ENCODE results near the gene SLC35F1.

SLC35F1 gene

DNA sequence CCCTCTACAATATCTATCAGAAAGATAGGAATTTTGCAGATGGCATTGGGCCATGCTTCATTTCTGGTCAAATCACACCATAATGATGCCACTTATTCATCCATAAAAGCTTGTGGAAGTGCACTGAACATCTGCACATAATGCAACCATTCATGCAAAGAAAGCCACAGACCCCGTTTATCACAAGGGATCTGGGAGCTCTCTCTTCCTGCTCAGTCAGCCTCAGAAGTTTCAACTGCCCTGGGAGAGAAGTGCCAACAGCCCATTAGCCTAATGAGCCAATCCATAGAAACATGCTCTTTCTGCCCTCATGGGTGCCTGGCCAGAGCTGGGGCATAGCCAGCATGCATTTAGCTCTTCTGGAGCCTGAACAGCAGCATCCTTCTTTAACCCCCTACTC is 85.8 kb downstream of the SLC35F1 start:
- Histone ChIP-seq H3K9me3 (ENCODE audit: severe bottlenecking) (no peaks in the 10 kb centered on the region), H3K36me3 (ENCODE audit: low read depth) (no peaks in the 10 kb centered on the region), H3K4me3 (ENCODE audit: severe bottlenecking) (no peak overlapping the region), H3K27me3 (ENCODE audit: insufficient read depth, poor library complexity, severe bottlenecking) (no peaks in the 10 kb centered on the region), H3K27ac (ENCODE audit: poor library complexity, severe bottlenecking) (no peak overlapping the region), H3K4me1 (ENCODE audit: insufficient read depth, poor library complexity, severe bottlenecking) (no peaks in the 10 kb centered on the region)
- DNase-seq (ENCODE audit: low spot score), result no peak
- TF ChIP-seq CTCF (IDR thresholded peaks at IDR 0.05; ENCODE audit: poor library complexity, severe bottlenecking), result no peak
- no peak for ATAC-seq (ENCODE audit: low read depth)

- Histone ChIP-seq H3K27me3 (ENCODE audit: insufficient read depth, poor library complexity, severe bottlenecking) (no peaks in the 10 kb centered on the region), H3K4me1 (ENCODE audit: insufficient read depth, poor library complexity, severe bottlenecking) (no peaks in the 10 kb centered on the region), H3K9me3 (ENCODE audit: severe bottlenecking) (no peaks in the 10 kb centered on the region), H3K36me3 (ENCODE audit: low read depth) (no peaks in the 10 kb centered on the region), H3K27ac (ENCODE audit: poor library complexity, severe bottlenecking) (no peak overlapping the region), H3K4me3 (ENCODE audit: severe bottlenecking) (no peak overlapping the region)
- TF ChIP-seq CTCF (IDR thresholded peaks at IDR 0.05; ENCODE audit: poor library complexity, severe bottlenecking), result no peak
- DNase-seq (ENCODE audit: low spot score), result no peak
- ATAC-seq (ENCODE audit: low read depth), result no peak
Observed at GRCh38 chr6:118012944-118013343, 105.9 kb downstream of the SLC35F1 start.

- no peaks in the 10 kb centered on the region for H3K36me3 ChIP-seq (ENCODE audit: low read depth)
- H3K4me3 ChIP-seq (ENCODE audit: severe bottlenecking), result no peak overlapping the region
- no peak overlapping the region for H3K27ac ChIP-seq (ENCODE audit: poor library complexity, severe bottlenecking)
- no peaks in the 10 kb centered on the region for H3K9me3 ChIP-seq (ENCODE audit: severe bottlenecking)
- no peak for TF ChIP-seq CTCF (IDR thresholded peaks at IDR 0.05; ENCODE audit: poor library complexity, severe bottlenecking)
- ATAC-seq (ENCODE audit: low read depth), result no peak
- peaks cover 9% of the 10 kb centered on the region for H3K27me3 ChIP-seq (ENCODE audit: insufficient read depth, poor library complexity, severe bottlenecking)
- no peak for DNase-seq (ENCODE audit: low spot score)
- H3K4me1 ChIP-seq (ENCODE audit: insufficient read depth, poor library complexity, severe bottlenecking), result no peaks in the 10 kb centered on the region
Observed at GRCh38 chr6:118016532-118016931, 109.5 kb downstream of the SLC35F1 start.

- DNase-seq (ENCODE audit: low spot score), result no peak
- no peak for TF ChIP-seq CTCF (IDR thresholded peaks at IDR 0.05; ENCODE audit: poor library complexity, severe bottlenecking)
Observed at GRCh38 chr6:118017301-118017848, 110.3 kb downstream of the SLC35F1 start.

GRCh38 chr6:118023771-118024170 is 116.7 kb downstream of the SLC35F1 start:
- peaks cover 9% of the 10 kb centered on the region for H3K27me3 ChIP-seq (ENCODE audit: insufficient read depth, poor library complexity, severe bottlenecking)
- no peak overlapping the region for H3K4me3 ChIP-seq (ENCODE audit: severe bottlenecking)
- DNase-seq (ENCODE audit: low spot score), result no peak

More at GRCh38 chr6:118017301-118017848, 110.3 kb downstream of the SLC35F1 start:
- H3K4me1 ChIP-seq (ENCODE audit: insufficient read depth, poor library complexity, severe bottlenecking), result no peaks in the 10 kb centered on the region
- ATAC-seq (ENCODE audit: low read depth), result no peak
- H3K9me3 ChIP-seq (ENCODE audit: severe bottlenecking), result no peaks in the 10 kb centered on the region
- no peak overlapping the region for H3K27ac ChIP-seq (ENCODE audit: poor library complexity, severe bottlenecking)
- no peak overlapping the region for H3K4me3 ChIP-seq (ENCODE audit: severe bottlenecking)
- H3K36me3 ChIP-seq (ENCODE audit: low read depth), result no peaks in the 10 kb centered on the region
- peaks cover 9% of the 10 kb centered on the region for H3K27me3 ChIP-seq (ENCODE audit: insufficient read depth, poor library complexity, severe bottlenecking)

More at GRCh38 chr6:118023771-118024170, 116.7 kb downstream of the SLC35F1 start:
- ATAC-seq (ENCODE audit: low read depth), result no peak
- Histone ChIP-seq H3K27ac (ENCODE audit: poor library complexity, severe bottlenecking) (no peak overlapping the region), H3K9me3 (ENCODE audit: severe bottlenecking) (no peaks in the 10 kb centered on the region), H3K4me1 (ENCODE audit: insufficient read depth, poor library complexity, severe bottlenecking) (no peaks in the 10 kb centered on the region), H3K36me3 (ENCODE audit: low read depth) (no peaks in the 10 kb centered on the region)
- no peak for TF ChIP-seq CTCF (IDR thresholded peaks at IDR 0.05; ENCODE audit: poor library complexity, severe bottlenecking)

All from RWPE2 (cell line).